NAMALWA (cell line): Measurements from ENCODE around the gene C1QB.

Experiments
- DNase-seq: peaks from one replicate; pipeline ENCODE4 v3.0.0-alpha.2; 2015; ENCODE audit warnings: low spot score

C1QB gene

DNA sequence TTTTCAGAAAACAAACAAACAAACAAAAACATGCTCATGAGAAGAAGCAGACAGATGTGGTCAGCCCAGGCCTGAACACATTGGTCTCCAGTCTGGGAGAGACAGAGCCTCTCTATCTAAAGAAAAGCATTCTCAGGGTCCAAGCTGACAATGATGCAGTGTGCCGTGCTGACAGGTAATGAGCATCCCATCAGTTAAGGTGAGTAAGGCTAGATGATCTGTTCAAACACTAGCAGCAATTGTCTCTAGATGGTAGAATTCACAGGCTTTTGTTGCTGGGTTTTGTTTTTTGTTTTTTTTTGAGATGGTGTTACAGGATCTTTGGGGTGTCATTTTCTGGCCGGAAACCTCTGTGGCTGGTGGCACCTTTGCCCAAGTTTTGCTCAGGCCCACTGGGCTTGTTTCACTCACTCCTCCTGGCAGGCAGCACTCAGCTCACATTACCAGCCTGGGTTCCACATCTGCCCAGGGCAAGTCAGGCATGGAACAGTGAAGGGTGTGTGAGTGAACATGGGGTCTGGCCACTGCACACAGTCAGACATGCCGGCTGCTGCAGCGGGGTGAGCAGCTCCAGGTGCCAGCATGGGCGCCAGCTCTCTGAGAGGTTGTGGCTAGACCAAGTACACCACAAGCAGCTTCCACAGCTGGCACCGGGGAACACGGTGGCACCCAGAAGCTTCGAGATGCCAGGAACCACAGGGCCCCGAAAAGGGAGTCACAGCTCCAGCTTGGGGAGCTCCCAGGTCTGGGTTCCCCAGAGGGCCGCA lies 19.2 kb upstream of the C1QB start:
- no peak for DNase-seq

DNA sequence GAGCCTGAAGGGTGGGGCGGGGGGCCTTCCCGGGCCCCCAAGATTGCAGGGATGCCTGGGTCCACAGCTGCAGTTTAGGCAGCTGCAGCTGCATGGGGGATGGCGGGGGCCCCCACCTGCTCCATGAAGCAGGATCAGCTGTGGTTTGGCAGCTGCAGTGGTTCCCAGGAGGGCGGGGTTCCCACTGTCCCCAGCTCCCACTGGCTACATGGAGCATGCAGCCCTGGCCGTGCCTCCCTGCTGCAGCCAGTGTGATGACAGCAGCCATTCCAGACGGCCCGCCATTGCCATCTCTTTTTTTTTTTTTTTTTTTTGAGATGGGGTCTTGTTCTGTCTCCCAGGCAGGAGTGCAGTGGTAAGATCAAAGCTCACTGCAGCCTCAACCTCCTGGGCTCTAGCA lies 17.6 kb upstream of the C1QB start:
- DNase-seq = no peak

DNA sequence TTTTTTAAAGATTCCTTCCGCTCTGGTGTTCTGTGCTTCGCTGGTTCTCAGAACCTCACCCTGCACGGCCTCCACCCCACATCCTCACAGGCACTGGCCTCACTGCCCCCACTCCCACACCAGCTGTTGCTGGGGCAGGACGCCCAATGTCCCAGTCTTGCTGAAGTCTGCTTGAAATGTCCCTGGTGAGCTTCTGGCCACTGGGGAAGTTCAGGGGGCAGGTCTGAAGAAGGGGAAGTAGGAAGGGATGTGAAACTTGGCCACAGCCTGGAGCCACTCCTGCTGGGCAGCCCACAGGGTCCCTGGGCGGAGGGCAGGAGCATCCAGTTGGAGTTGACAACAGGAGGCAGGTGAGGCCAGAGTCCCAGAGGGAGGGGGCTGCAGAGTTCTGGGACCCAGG lies 16.7 kb upstream of the C1QB start, which contains the start of gene C1QA:
Gene C1QA, plus strand, starts transcription at position 276 of the 400 bp plus-strand sequence. CDS start 989 bp downstream, outside the sequence.
- no peak for DNase-seq

DNA sequence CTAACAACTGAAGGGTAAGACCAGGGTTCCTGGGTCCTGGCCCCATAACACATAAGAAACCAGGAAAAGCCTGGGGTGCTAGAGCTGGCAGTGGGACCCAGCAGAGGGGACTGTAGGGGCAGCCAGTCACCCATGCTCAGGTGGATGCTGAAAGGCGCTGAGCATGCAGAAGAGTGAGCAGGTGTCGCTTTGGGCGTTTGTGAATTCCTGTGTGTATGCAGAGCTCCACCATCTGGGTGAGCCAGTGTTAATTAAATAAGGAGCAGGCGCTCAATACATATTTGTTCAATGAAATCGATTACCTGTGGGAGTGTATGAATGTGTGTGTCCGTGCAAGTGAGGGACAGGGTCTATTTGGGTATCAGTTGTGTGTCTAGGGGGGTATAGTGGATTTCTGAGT lies 16.1 kb upstream of the C1QB start:
- DNase-seq = no peak

DNA sequence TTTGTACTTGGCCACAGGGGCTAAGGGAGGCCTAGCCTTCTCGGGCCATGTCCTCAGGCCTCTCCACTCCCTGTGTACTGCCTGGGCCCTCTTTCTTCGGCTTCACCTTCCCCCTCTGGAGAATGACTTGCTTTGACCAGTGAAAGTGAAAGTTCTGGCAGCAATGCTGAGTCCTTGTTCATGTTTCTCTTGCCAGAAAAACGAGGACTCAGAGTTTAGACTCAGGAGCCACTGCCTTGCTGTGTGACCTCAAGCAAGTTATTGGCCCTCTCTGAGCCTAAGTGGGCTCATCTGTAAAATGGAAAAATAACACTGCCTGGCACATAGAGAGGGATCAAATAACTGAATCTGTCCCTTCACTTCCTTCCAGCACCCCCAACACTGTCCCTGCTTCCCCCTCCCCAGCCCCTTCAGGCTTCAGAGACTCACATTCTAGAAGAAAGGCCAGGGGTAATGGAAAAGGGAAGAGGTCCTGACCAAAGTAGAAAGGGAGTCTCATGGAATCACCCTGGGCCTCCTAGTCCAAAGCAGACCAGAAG lies 15.1 kb upstream of the C1QB start:
- no peak for DNase-seq

DNA sequence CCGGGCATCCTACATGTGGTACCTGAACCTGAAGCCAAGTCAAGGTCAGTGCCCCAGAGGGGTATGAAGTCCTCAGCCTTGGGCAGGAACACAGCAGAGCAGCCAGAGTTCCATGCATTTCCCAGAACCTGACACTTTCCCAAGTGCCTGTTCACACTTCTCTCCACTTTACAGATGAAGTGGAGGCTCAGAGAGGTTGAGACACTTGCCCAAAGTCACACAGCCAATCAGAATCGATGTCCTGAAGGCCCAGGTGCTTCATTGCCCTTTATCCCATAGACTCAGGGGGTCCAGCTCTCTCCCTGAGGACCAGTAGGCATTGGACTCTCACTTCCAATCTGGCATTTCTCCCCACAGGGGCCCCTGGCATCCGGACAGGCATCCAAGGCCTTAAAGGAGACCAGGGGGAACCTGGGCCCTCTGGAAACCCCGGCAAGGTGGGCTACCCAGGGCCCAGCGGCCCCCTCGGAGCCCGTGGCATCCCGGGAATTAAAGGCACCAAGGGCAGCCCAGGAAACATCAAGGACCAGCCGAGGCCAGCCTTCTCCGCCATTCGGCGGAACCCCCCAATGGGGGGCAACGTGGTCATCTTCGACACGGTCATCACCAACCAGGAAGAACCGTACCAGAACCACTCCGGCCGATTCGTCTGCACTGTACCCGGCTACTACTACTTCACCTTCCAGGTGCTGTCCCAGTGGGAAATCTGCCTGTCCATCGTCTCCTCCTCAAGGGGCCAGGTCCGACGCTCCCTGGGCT lies 14.4 kb upstream of the C1QB start:
- no peak for DNase-seq

DNA sequence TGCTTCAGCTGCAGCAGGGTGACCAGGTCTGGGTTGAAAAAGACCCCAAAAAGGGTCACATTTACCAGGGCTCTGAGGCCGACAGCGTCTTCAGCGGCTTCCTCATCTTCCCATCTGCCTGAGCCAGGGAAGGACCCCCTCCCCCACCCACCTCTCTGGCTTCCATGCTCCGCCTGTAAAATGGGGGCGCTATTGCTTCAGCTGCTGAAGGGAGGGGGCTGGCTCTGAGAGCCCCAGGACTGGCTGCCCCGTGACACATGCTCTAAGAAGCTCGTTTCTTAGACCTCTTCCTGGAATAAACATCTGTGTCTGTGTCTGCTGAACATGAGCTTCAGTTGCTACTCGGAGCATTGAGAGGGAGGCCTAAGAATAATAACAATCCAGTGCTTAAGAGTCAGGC lies 13.8 kb upstream of the C1QB start:
- DNase-seq = peak; percentile 58

DNA sequence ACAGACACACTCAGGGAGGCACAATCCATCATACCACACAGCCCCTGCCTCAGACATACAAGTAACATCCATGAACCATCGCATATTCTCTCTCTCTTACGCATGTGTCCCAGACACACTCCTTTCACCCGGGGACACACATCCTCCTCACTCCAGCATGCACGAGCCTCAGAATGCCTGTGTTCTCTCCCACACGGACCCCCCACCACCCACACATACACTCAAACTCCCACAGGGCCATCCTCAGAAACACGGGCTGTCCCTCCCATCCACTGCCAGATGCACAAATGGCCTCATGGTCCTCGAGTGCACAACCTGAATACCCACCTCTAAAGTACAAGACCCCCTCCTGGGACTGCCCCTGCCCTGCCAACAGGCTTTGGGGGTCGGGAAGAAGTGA lies 11.8 kb upstream of the C1QB start:
- no peak for DNase-seq

DNA sequence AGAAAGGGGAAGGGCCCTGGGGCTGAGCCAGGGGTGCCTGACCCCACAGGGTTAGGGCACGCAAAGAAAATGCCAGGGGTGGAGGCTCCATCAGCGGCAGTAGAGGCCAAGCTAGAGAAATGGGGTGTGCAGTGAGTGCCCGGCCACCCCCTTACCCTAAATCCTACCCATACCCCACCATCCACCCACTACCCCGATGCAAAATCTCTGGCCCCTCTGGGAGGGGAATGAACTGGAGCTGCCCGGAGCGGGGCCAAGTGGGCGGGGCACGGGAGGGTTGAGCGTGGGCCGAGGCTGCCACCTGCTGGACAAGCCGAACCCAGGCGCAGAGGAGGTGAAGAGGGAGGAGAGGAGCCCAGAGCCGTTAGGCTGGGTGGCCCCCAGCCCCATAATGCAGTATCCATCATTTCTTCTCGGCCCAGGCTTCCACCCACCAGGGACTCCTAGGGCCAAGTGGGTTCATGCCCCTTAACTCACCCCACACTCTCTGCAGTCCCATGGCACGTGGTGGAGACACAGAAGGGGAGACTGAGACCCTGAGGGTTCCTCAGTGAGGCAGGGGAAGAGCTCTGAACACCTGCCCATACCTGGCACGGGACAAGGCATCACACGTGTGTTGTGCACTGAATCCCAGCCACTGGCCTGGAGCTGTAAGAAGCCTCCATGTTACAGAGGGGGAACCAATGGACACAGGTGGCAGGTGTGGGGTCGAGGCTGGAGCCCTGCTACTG lies 11.0 kb upstream of the C1QB start:
- DNase-seq = peak; percentile 74

DNA sequence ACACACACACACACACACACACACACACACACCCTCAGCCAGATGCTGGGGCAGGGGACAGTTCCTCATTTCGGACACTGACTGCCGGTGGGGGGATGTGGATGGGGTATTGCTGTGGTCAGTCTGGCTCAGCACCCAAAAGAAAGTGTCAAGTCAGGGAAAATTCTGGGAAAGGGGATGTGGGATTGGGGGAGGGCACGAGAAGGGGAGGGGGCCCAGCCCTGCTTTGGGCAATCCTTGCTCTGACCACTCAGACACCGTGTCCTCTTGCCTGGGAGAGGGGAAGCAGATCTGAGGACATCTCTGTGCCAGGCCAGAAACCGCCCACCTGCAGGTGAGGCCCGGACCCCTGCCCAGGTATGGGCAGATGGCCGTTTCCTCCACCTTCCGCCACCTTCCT lies 9.7 kb upstream of the C1QB start, which contains the start of gene C1QC:
Gene C1QC, plus strand, starts transcription at position 253 of the 400 bp plus-strand sequence. CDS start 391 bp downstream, outside the sequence.
- no peak for DNase-seq

DNA sequence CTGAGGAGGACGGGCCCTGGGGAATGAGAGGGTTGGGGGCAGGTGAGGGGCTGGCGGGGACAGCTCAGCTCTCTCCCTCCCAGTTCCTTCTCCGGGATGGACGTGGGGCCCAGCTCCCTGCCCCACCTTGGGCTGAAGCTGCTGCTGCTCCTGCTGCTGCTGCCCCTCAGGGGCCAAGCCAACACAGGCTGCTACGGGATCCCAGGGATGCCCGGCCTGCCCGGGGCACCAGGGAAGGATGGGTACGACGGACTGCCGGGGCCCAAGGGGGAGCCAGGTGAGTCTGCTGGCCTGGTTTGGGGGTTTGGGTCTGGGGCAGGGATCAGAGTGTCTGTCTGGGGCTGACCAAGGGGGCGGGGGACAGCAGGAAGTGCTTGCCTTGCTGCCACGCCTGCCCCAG lies 9.1 kb upstream of the C1QB start:
- no peak for DNase-seq

DNA sequence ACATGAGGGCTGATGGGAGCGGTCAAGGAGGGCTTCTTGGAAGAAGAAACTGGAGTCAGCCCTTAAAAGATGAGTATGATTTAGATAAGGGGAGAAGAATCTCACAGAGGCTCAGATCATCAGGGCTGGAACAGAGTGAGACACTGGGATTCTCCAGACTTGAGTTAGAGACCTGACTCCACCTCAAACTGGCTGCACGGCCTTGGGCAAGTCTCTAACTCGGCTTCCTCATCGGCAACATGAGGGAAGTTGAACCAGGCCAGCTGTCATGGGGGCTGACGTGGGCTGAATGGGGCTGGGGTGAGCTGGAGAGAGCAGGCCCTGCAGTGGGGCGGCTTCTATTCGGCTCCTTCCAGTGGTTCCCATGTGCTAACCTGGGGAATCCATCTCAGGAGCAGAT lies 7.1 kb upstream of the C1QB start:
- DNase-seq = no peak

DNA sequence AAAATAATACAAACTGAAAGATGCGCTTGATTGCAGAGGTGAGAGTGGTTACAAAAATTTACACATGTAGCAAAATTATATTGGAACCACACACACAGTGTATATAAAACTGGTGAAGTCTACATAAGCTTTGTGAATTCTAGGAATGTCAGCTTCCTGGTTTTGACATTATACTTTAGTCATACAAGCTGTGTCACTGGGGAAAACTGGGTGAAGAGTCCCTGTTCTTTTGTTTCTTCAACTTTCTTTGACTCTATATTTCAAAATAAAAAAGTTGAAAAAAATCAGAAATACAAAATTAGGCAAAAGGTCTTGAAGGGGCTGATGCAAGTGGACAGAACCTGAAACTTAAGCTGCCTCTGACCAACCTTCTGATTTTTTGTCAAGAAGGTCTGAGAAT lies 6.7 kb upstream of the C1QB start:
- no peak for DNase-seq

DNA sequence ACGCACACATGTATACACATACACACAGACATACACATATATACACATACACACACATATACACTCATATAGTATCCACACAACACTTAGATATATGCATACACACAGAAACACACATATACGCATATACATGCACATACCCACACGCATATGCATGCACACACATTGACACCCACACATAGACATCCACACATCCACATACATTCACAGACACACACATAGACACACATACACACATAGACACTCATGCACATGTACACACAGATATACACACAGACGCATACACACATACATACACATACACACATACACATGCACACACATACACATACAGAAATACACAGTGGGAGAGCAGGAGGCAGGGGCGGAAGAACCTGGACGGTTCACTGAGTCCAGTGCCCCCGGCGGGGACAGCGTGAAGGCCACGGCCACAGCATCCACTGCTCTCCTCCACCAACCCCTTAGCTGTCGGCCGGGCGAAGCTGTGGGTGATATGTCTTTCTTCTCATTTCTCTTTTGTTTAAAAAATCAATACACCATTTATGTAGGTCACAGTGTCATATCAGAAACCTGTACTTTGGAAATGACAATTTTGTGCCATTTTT lies 2.8 kb upstream of the C1QB start:
- DNase-seq = no peak

DNA sequence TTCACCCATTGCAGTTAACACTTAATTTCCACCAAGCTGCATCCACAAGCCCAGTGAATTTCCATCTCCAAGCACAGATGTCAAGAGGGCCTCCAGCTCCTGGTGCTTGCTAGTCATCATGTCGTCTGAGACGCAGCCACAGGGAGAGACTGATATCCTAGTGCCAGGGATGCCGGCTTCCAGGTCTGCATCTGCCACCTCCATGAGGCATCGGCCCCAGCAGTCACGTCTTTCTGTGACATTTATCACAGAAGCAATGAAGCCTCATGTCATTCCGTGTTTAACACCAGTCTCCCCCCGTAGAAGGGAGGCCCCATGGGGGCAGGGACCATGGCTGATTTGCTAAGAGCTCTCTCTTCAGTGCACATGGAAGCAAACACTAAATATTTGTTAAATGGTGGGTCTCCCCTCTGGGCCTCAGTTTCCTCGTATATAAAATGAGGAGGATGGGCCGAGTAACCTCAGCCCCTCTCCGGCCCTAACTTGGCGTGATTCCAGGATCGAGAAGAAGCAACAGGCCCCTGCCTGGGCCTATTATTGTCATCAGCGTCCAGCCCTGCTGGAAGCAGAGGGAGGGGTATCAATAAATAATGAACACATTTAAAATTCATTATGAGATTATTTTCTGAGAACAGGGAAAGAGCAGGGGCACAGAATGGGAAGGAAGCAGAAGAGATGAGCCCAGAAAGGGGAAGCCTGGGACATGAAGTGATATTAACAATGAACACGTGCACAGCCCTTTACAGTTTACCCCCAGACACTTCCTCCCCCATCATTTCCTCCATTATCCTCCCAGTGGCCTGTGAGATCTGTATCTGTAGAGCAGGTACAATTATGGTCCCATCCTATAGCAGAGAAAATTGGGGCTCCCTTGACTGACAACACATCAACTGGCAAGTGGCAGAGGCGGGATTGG lies 837 bp upstream of the C1QB start:
- no peak for DNase-seq

DNA sequence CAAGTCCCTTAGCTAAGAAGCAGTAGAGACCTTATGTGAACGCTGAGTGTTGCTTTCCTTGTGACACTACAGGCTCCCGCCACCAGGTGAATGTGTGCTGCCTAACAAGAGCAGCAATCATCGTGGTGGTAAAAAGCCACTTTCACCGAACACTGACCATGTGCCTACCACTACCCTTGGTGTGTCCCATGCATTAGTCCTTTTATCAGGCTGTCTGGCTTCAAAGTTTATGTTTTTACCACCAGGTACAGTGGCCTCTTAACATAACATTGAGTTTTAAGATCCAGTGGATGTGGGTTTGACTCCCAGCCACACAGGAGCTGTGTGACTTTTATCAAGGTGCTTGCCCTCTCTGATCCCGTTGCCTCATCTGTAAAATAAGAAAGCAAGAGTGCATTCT lies 1.7 kb downstream of the C1QB start:
- DNase-seq = peak; percentile 41

DNA sequence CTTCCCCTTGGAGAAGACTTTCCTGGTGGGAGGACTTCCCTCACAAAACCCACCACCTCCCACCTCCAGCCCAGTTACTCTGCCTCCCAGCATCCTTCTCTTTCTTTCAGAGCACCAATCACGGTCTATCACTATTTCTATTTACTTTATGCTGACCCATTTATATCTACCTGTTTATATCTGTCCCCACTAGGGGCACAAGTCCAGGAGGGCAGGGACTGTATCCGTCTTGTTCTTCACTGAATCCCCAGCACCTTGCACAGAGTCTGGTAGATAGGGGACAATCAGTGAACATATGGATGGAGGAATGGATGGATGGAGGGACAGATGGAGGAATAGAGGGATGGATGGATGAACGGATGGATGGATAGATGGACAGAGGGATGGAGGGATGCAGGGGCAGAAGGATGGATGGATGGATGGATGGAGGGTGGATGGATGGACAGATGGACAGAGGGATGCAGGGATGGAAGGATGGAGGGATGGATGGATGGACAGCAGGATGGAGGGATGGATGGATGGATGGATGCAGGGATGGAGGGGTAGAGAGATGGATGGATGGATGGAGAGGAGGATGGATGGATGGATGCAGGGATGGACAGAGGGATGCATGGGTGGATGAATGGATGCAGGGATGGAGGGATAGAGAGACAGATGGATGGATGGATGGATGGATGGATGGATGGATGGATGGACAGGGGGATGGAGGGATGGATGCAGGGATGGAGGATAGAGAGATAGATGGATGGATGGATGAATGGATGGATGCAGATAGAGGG lies 5.5 kb downstream of the C1QB start:
- DNase-seq = peak; percentile 50

DNA sequence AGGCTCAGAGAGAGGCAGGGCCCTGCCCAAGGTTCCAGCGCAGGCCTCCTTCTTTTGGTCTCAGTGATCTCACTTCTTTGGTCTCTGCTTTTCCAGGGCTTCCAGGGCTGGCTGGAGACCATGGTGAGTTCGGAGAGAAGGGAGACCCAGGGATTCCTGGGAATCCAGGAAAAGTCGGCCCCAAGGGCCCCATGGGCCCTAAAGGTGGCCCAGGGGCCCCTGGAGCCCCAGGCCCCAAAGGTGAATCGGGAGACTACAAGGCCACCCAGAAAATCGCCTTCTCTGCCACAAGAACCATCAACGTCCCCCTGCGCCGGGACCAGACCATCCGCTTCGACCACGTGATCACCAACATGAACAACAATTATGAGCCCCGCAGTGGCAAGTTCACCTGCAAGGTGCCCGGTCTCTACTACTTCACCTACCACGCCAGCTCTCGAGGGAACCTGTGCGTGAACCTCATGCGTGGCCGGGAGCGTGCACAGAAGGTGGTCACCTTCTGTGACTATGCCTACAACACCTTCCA lies 7.7 kb downstream of the C1QB start:
- DNase-seq = no peak

DNA sequence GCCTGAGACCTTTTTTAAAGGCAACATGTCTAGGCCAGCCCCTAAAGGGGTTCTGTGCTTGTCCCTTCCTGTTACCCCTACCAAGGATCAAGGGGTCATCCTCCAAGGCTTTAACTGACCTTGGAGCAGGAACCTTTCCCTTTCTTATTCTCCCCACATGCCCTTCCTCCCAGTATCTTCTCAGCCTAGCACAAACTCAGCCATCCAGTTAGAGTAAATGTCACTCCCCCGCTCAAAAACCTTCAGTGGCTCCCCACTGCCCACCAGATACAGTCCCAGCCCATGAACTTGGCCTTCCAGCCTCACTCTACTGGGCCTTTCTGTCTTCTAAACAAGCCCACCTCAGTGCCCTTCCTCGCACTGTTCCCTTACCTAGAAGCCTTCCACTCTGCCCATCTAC lies 8.8 kb downstream of the C1QB start:
- DNase-seq = no peak

DNA sequence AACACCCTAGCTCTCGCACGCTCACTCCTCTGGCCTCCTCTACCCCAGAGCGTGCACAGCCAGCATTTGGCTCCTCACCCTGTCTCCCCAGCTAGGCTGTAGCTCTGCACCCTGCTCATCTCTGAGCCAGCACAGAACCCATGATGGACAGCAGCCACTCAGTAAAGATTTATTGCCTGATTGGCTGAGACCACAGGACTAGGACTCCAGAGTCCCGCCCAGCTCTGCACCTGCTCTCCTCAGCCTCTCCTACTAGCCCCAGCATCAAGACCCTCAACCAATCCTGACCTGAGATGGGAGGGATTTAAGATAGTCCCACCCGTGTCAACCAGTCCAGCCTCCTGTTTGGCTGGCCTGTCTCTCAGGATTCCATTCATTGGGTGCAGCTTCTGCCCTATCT lies 9.3 kb downstream of the C1QB start:
- DNase-seq = peak; percentile 96
